Measurements from ENCODE around the gene TAS2R16.
"Not testable (repeated sequence)": the region's sequence is repeated elsewhere in the genome, so short reads cannot be mapped to it uniquely, and the experiment has no call there.

TAS2R16 gene

DNA sequence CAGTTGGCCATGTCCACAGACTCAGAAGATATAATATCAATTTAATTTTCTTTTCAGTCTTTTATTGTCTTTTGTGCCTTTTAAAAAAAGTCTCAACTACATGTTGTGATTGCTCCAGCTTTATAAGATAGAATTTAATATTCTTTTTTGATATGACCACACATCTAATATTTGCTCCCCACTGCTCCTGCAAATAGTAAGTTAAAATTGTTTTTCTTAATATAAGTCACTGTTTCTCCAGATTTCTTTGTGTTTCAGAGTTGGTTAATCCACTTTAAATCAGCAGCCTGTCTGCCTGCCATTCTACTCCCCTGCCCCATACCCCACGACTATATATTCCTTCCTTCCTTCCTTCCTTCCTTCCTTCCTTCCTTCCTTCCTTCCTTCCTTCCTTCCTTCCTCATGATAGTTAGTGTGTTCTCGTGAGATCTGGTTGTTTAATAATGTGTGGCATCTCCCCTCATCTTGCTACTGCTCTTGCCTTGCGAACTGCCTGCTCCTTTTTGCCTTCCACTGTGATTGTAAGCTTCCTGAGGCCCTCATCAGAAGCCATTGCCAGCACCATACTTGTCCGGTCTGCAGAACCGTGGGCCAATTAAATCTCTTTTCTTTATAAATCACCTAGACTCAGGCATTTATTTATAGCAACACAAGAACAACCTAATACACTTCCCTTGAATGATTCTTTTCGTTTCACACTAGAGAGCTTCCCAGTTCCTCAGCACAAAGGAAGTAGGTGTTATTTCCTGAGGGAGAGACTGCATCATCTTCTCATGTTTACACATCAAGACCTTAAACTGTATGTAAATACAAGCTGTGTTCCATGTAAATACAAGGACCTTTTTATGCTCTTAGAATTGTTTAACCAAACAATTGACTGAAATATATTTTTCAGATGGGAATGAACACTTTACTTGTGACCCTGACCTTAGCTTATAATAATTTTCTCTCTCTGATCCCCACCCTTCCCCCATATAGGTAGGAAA lies 24.5 kb downstream of the TAS2R16 start:
- no peak for DNase-seq

DNA sequence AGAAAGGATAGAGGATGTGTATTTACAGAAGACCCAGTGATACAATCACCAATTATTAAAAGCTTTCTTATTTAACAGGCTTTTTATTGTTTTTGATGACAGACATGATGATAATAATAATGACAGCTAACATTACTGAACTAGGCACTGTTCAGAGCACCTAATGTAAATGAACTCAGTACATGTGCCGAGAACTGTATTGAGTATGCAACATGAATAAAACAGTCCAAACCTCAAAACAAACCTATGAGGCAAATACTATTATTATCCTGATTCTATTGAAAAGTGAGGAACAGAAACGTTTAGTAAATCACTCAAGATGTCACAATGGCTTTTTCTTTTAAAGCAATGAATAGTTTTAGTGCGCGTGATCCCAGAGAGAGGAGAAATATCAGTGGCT lies 27.1 kb downstream of the TAS2R16 start:
- no peak for DNase-seq

DNA sequence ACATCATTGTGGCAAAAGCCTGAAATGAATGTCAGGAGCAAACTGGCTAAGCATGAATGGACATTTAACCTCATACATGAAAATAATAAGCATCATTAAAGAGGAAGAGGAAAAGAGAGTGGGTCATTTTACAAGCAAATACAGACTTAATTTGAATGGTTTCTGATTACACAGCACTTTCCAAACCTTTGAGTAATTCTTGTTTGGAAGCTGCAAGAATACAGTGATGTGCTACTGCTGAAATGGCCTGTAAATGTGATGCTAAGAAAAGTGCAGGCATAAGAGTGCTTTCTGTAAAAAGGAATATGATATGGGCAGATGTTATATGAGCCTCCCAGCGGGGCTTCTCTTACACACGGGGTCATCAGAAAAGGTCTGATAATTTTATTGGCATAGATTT lies 30.2 kb downstream of the TAS2R16 start:
- peak; percentile 71 for DNase-seq

DNA sequence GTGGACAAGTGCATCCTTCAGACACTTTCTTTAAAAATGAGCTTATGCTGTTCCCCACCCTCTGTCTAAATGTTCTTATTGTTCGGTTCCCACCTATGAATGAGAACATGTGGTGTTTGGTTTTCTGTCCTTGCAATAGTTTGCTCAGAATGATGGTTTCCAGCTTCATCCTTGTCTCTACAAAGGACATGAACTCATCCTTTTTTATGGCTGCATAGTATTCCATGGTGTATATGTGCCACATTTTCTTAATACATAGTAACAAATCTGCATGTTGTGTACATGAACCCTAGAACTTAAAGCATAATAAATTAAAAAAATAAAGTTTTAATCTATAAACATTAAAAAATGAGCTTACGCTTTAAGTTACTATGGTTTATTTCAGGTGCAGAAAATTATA lies 41.8 kb downstream of the TAS2R16 start:
- DNase-seq, result not testable (repeated sequence)

DNA sequence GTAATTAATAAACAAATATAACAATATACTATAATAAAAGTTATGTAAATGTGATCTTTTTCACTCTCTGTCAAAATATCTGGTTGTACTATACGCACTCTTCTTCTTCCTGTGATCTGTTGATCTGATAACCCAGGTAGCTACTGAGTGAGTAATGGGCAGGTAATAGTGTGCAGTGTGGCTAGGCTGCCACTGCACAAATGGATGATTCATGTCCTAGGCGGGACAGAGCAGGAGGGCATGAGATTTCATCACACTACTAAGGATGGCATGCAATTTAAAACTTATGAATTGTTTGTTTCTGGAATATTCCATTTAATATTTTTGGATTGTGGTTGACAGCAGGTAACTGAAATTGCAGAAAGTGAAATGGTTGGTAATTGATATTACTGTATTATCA lies 44.5 kb downstream of the TAS2R16 start:
- no peak for DNase-seq

DNA sequence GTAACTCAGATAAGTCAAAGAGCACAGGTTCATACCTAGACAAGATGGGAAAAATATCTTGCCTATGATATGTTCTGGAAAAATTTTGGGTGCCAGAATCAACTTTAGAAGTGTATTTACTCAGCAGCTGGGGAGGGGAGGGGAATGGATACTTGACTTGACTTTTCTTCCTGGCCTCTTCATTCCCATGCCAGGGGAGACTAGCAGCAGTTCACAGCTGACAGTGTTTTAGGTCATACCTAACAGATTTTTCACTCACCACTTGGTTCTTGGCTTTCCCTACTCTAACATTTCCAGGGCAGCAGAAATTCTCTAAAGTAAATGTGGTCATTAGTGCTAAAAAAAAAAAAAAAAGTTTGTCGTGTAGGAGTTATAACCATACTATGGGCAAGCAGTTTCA lies 46.3 kb downstream of the TAS2R16 start:
- no peak for DNase-seq

Measured in NCI-H524 treated with DMSO at 0.1 percent for 48 hours (cell line).